GM12878 (cell line): ENCODE measurements around the gene SCN8A. TPM values are rescaled to one million over a fixed set of nuclear protein-coding genes. Genes with fewer than 3 reads are reported as not detected.

Experiments used
- ATAC-seq: fragments of 200-7000 bp; cut with Tn5 transposase; 3 replicates; pipeline ENCODE4 v1.9.1; 2020; ENCODE audit warnings: mild to moderate bottlenecking, moderate library complexity
- BruUV-seq: library from RNA; stranded (reverse); fragments of 400-500 nt; replicated peaks from 2 replicates; lab custom pipeline; 2021; lab: Mats Ljungman, UMichigan
- CTCF ChIA-PET: fragments of 300-600 bp; sonication (Branson Sonifier 250); formaldehyde crosslinking; extraction: SDS; loops from one replicate; lab custom pipeline; 2021; ENCODE audit warnings: inconsistent platforms; lab: Yijun Ruan, JAX
- POLR2A ChIA-PET: fragments of 350-600 bp; formaldehyde crosslinking; extraction: SDS; loops from one replicate; lab custom pipeline; 2021; ENCODE audit warnings: inconsistent platforms; lab: Charles Lee
- RAD21 ChIA-PET: fragments of 300-600 bp; sonication (Branson Sonifier 250); formaldehyde crosslinking; loops from one replicate; lab custom pipeline; 2023; ENCODE audit warnings: antibody characterized with exemption; ENCODE audit not compliant: unreplicated experiment; lab: Charles Lee
- SMC1A ChIA-PET: fragments of 300-600 bp; sonication (Branson Sonifier 250); formaldehyde crosslinking; loops from one replicate; lab custom pipeline; 2023; ENCODE audit not compliant: unreplicated experiment, uncharacterized antibody; lab: Charles Lee
- DNase-seq: peaks from one replicate; pipeline ENCODE4 v3.0.0-alpha.2; 2011; ENCODE audit warnings: low read depth, low spot score
- FAIRE-seq: peaks from 3 replicates; lab custom pipeline; 2011; peaks lifted over from hg19 to GRCh38; lab: Jason Lieb, UNC
- H2AFZ ChIP-seq: 2 replicates; pipeline ENCODE4 v1.6.0; 2011; ENCODE audit warnings: low read depth, low read length, control low read depth; ENCODE audit not compliant: control insufficient read depth
- H3K27ac ChIP-seq: 2 replicates; pipeline ENCODE4 v1.5.1; 2011; ENCODE audit warnings: control low read depth; ENCODE audit not compliant: control insufficient read depth, insufficient read depth
- H3K27me3 ChIP-seq, 2 experiments: replicated peaks in 1 of 2; 2 replicates each; pipeline versions ENCODE4 v1.6.0 to v1.6.1; 2011; ENCODE audit warnings: low read length in 1 of 2; ENCODE audit not compliant: control insufficient read depth in 2 of 2, insufficient read depth in 2 of 2
- H3K36me3 ChIP-seq, 2 experiments: 2 replicates each; pipeline ENCODE4 v1.5.1; 2011; ENCODE audit warnings: low read length in 1 of 2; ENCODE audit not compliant: control insufficient read depth in 2 of 2, insufficient read depth in 2 of 2
- H3K4me1 ChIP-seq: 2 replicates; pipeline ENCODE4 v1.6.1; 2011; ENCODE audit warnings: mild to moderate bottlenecking, low read length, moderate library complexity, mixed read lengths; ENCODE audit not compliant: control insufficient read depth, insufficient read depth
- H3K4me2 ChIP-seq: 2 replicates; pipeline ENCODE4 v1.6.0; 2011; ENCODE audit warnings: control low read depth; ENCODE audit not compliant: control insufficient read depth, insufficient read depth
- H3K4me3 ChIP-seq: fragments of 200-600 bp; sonication (generic); 2 replicates; pipeline ENCODE4 v1.5.1; 2016
- H3K79me2 ChIP-seq: 2 replicates; pipeline ENCODE4 v1.6.0; 2011; ENCODE audit warnings: low read length; ENCODE audit not compliant: control insufficient read depth, insufficient read depth
- H3K9ac ChIP-seq: 2 replicates; pipeline ENCODE4 v1.8.0; 2011; ENCODE audit warnings: low read length, control low read depth, mixed read lengths; ENCODE audit not compliant: control insufficient read depth, insufficient read depth
- H3K9me3 ChIP-seq: replicated peaks from 3 replicates; pipeline ENCODE4 v1.5.1; 2011; ENCODE audit warnings: mild to moderate bottlenecking, low read length; ENCODE audit not compliant: control insufficient read depth, insufficient read depth
- H4K20me1 ChIP-seq: 2 replicates; pipeline ENCODE4 v1.6.0; 2011; ENCODE audit not compliant: control insufficient read depth, insufficient read depth
- EED ChIP-seq: sonication (generic); IDR thresholded peaks from 2 replicates; pipeline ENCODE4 v1.6.1; 2016; ENCODE audit warnings: antibody characterized with exemption, low read depth
- IKZF1 ChIP-seq: fragments of 450-650 bp; conservative IDR thresholded peaks from 2 replicates; pipeline ENCODE4 v1.6.1; 2017; ENCODE audit warnings: antibody characterized with exemption, mild to moderate bottlenecking
- NR2C2 ChIP-seq: IDR thresholded peaks from 2 replicates; pipeline ENCODE4 v1.6.1; 2011; ENCODE audit warnings: borderline replicate concordance, low read depth; ENCODE audit not compliant: control insufficient read depth, insufficient read length
- POU2F2 ChIP-seq: IDR thresholded peaks from 3 replicates; pipeline ENCODE4 v1.6.1; 2011; ENCODE audit warnings: low read depth, mild to moderate bottlenecking, low read length, borderline replicate concordance
- PRDM15 ChIP-seq: fragments of 450-650 bp; formaldehyde crosslinking; IDR thresholded peaks from 2 replicates; pipeline ENCODE4 v1.4.0; 2020; ENCODE audit warnings: mild to moderate bottlenecking, moderate library complexity
- RBBP5 ChIP-seq: fragments of 200-600 bp; sonication (generic); conservative IDR thresholded peaks from 2 replicates; pipeline ENCODE4 v1.6.1; 2016
- SP1 ChIP-seq: IDR thresholded peaks from one replicate; pipeline ENCODE4 v1.6.1; 2011; ENCODE audit warnings: low read depth, low read length
- TAF1 ChIP-seq: IDR thresholded peaks from 2 replicates; pipeline ENCODE4 v1.6.1; 2011; ENCODE audit warnings: mild to moderate bottlenecking, low read depth, low read length, borderline replicate concordance
- USF1 ChIP-seq: IDR thresholded peaks from 2 replicates; pipeline ENCODE4 v1.6.1; 2011; ENCODE audit warnings: borderline replicate concordance, low read depth, mild to moderate bottlenecking, moderate library complexity, mixed read lengths, low read length; ENCODE audit not compliant: insufficient read depth; ENCODE audit errors: extremely low read length
- ZNF207 ChIP-seq: fragments of 450-650 bp; IDR thresholded peaks from 2 replicates; pipeline ENCODE4 v1.6.1; 2014; ENCODE audit warnings: antibody characterized with exemption, mild to moderate bottlenecking, borderline replicate concordance
- ZNF24 ChIP-seq: fragments of 450-650 bp; IDR thresholded peaks from 2 replicates; pipeline ENCODE4 v1.6.1; 2017; ENCODE audit warnings: antibody characterized with exemption, mild to moderate bottlenecking
- WGBS: methylation state at CpG from one replicate; pipeline ENCODE4 v1.1.6; 2016; ENCODE audit warnings: low lambda C conversion rate; ENCODE audit not compliant: insufficient replicate concordance, insufficient coverage; ENCODE audit errors: missing lambda C conversion rate; 5-methylcytosine and 5-hydroxymethylcytosine counted together
- in situ Hi-C: fragments of 300-500 bp; cut with MboI; formaldehyde crosslinking; loops from 9 replicates; pipeline ENCODE4 v1.14.3; 2018; ENCODE audit warnings: mixed read lengths
- intact Hi-C: fragments of 100-400 bp; cut with micrococcal nuclease; formaldehyde crosslinking; loops from one replicate; pipeline ENCODE4 v1.14.2; 2022; ENCODE audit not compliant: unreplicated experiment
- polyA plus RNA-seq, 11 experiments: library from polyadenylated mRNA; depleted of rRNA in 4 of 11; unstranded in 6 of 11; stranded (reverse) in 5 of 11; fragments of >200 nt; fragmentation: Nextera tagmentation in 4 of 11; fragmentation: Illumina TruSeq in 1 of 11; extraction: Ambion mirVana in 4 of 11; extraction: Trizol in 1 of 11; gene quantifications; 1 replicate in 1 of 11; 2 replicates in 10 of 11; pipeline versions ENCODE4 v1.2.1 to v1.2.3, GENCODE V29; 2011 to 2016; ENCODE audit warnings: inconsistent platforms in 2 of 11, missing spikeins in 2 of 11, low read depth in 1 of 11
- total RNA-seq, 4 experiments: library from RNA; depleted of rRNA in 3 of 4; stranded (reverse); fragments of >200 nt in 3 of 4; fragmentation: Illumina TruSeq in 1 of 4; extraction: Trizol in 1 of 4; gene quantifications; 2 replicates each; pipeline versions ENCODE4 v1.2.1 to v1.2.3, GENCODE V29; 2013 to 2021

Gene SCN8A
- total and polyA plus RNA-seq, 10 of the 15 experiments (the other 5 are each of a cell fraction or from before 2014, with no cell fraction given): 0.02 to 0.23 (median 0.06) TPM; not detected in 2

GRCh38 chr12:51836041-51836826 is 245.2 kb downstream of the SCN8A start:
- CTCF ChIA-PET: no interaction called here
- Histone ChIP-seq H3K27me3 (peaks cover 4 to 8% of the 10 kb centered on the region in 2 experiments), H3K4me1 (no peaks in the 10 kb centered on the region; the same call in 1 of the 2 replicates), H3K36me3 (no peaks in the 10 kb centered on the region), H3K9ac (no peak overlapping the region), H3K27ac (no peak overlapping the region), H2AFZ (no peak overlapping the region), H3K4me3 (no peak overlapping the region), H3K9me3 (no peaks in the 10 kb centered on the region), H3K79me2 (no peaks in the 10 kb centered on the region), H3K4me2 (no peak overlapping the region), H4K20me1 (no peaks in the 10 kb centered on the region; the same call in 1 of the 2 replicates)
- ATAC-seq (no peak), DNase-seq (no peak), FAIRE-seq (no peak)
- TF ChIP-seq USF1 (no peak), NR2C2 (no peak)
- 13% methylated on average over 13 of the region's 13 CpGs for WGBS
- intact Hi-C loops (no loop called here), in situ Hi-C loops (no loop called here)
- RAD21 ChIA-PET: no interaction called here
- SMC1A ChIA-PET: no interaction called here
- POLR2A ChIA-PET: no interaction called here
- BruUV-seq: no TSS peak

- in situ Hi-C loops: no loop called here
- no peak for ATAC-seq
- Histone ChIP-seq H2AFZ (no peak overlapping the region), H3K4me1 (no peaks in the 10 kb centered on the region; the same call in 1 of the 2 replicates), H3K36me3 (no peaks in the 10 kb centered on the region), H3K27me3 (peaks cover 4 to 7% of the 10 kb centered on the region in 2 experiments; a peak in 3 of 4 replicates), H3K27ac (no peak overlapping the region), H3K4me3 (no peak overlapping the region), H3K9ac (no peak overlapping the region), H3K9me3 (no peaks in the 10 kb centered on the region), H3K4me2 (no peak overlapping the region), H3K79me2 (no peaks in the 10 kb centered on the region), H4K20me1 (no peaks in the 10 kb centered on the region; the same call in 1 of the 2 replicates)
- WGBS: 41% methylated on average over 6 of the region's 6 CpGs
- intact Hi-C loops: no loop called here
- ChIA-PET CTCF (no interaction called here), POLR2A (no interaction called here), SMC1A (no interaction called here), RAD21 (no interaction called here)
- FAIRE-seq: no peak
- no TSS peak for BruUV-seq
- no peak for DNase-seq
- no peak for TF ChIP-seq EED
- no peak for TF ChIP-seq TAF1
- no peak for TF ChIP-seq ZNF207
- no peak for TF ChIP-seq USF1
- TF ChIP-seq SP1: no peak
- no peak for TF ChIP-seq RBBP5
- no peak for TF ChIP-seq IKZF1
- no peak for TF ChIP-seq PRDM15
- no peak for TF ChIP-seq POU2F2
- TF ChIP-seq ZNF24: no peak
Measured at GRCh38 chr12:51836827-51837173, 245.8 kb downstream of the SCN8A start.
